Testis (tissue), 2 donors: ENCODE data around the gene SH2D3C.

ENCODE experiments used
- POLR2A ChIP-seq: fragments of 450-650 bp; IDR thresholded peaks from one replicate; pipeline ENCODE4 v1.6.1; 2017; ENCODE audit warnings: antibody characterized with exemption, mild to moderate bottlenecking, moderate library complexity
- TF ChIP-seq, protein P1 (sequence below), 3 experiments: fragments of 450-650 bp in 2 of 3; fragments of 200-600 bp in 1 of 3; sonication (generic) in 1 of 3; IDR thresholded peaks; one replicate each; pipeline ENCODE4 v1.5.1; 2016 to 2019; ENCODE audit warnings: antibody characterized with exemption in 3 of 3, mild to moderate bottlenecking in 2 of 3, moderate library complexity in 1 of 3

GRCh38 chr9:127717766-127718165 is 60.7 kb downstream of the SH2D3C start:
- TF ChIP-seq, protein P1, sequence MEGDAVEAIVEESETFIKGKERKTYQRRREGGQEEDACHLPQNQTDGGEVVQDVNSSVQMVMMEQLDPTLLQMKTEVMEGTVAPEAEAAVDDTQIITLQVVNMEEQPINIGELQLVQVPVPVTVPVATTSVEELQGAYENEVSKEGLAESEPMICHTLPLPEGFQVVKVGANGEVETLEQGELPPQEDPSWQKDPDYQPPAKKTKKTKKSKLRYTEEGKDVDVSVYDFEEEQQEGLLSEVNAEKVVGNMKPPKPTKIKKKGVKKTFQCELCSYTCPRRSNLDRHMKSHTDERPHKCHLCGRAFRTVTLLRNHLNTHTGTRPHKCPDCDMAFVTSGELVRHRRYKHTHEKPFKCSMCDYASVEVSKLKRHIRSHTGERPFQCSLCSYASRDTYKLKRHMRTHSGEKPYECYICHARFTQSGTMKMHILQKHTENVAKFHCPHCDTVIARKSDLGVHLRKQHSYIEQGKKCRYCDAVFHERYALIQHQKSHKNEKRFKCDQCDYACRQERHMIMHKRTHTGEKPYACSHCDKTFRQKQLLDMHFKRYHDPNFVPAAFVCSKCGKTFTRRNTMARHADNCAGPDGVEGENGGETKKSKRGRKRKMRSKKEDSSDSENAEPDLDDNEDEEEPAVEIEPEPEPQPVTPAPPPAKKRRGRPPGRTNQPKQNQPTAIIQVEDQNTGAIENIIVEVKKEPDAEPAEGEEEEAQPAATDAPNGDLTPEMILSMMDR (IDR thresholded peaks at IDR 0.05) = no peak
- no peak for TF ChIP-seq POLR2A
